Sigmoid colon (tissue), 7 donors: Measurements from ENCODE around the gene GPR42. TPM values are rescaled to one million over a fixed set of nuclear protein-coding genes. Genes with fewer than 3 reads are reported as not detected.
A peak's percentile ranks its signal among the peaks of the same experiment; 100 is the strongest.

Experiments
- DNase-seq: peaks from one replicate; pipeline ENCODE4 v3.0.0-alpha.2; 2019
- H3K27ac ChIP-seq, 4 donors: fragments of 200-600 bp; sonication (generic); one replicate each; pipeline ENCODE4 v1.5.1; 2016 to 2019; ENCODE audit warnings: mild to moderate bottlenecking in 1 of 4
- H3K27me3 ChIP-seq, 3 donors: fragments of 200-600 bp; sonication (generic); one replicate each; pipeline ENCODE4 v1.5.1; 2019; ENCODE audit warnings: mild to moderate bottlenecking in 1 of 3
- H3K36me3 ChIP-seq, 4 donors: fragments of 200-600 bp; sonication (generic); one replicate each; pipeline ENCODE4 v1.5.1; 2016 to 2019
- H3K4me1 ChIP-seq, 4 donors: fragments of 200-600 bp; sonication (generic); one replicate each; pipeline ENCODE4 v1.5.1; 2017 to 2019
- H3K4me3 ChIP-seq, 4 donors: fragments of 200-600 bp; sonication (generic); one replicate each; pipeline ENCODE4 v1.5.1; 2017 to 2019; ENCODE audit warnings: mild to moderate bottlenecking in 2 of 4, moderate library complexity in 1 of 4
- H3K9me3 ChIP-seq, 4 donors: fragments of 200-600 bp in 3 of 4; sonication (generic) in 3 of 4; one replicate each; pipeline versions ENCODE4 v1.5.1 to v1.6.1; 2013 to 2019
- CTCF ChIP-seq, 4 experiments: fragments of 450-650 bp in 3 of 4; fragments of 200-600 bp in 1 of 4; IDR thresholded peaks; one replicate each; pipeline ENCODE4 v1.5.1; 2016 to 2019; ENCODE audit warnings: antibody characterized with exemption in 4 of 4, mild to moderate bottlenecking in 3 of 4, moderate library complexity in 2 of 4
- EP300 ChIP-seq, 4 donors: sonication (generic); formaldehyde crosslinking; IDR thresholded peaks; one replicate each; pipeline ENCODE4 v1.6.1; 2017; ENCODE audit warnings: antibody characterized with exemption in 4 of 4
- POLR2A ChIP-seq, 2 donors: fragments of 450-650 bp; IDR thresholded peaks; one replicate each; pipeline ENCODE4 v1.6.1; 2016; ENCODE audit warnings: antibody characterized with exemption in 2 of 2, mild to moderate bottlenecking in 2 of 2, moderate library complexity in 2 of 2
- POLR2AphosphoS5 ChIP-seq, 4 donors: sonication (generic); formaldehyde crosslinking; IDR thresholded peaks; one replicate each; pipeline ENCODE4 v1.6.1; 2017; ENCODE audit warnings: antibody characterized with exemption in 4 of 4
- WGBS, 2 donors: extraction: QIAGEN DNeasy Blood & Tissue Kit; methylation state at CpG; one replicate each; pipeline ENCODE4 v1.1.7; 2013; 5-methylcytosine and 5-hydroxymethylcytosine counted together
- intact Hi-C: fragments of 100-400 bp; cut with DNase I; formaldehyde crosslinking; loops from one replicate; pipeline ENCODE4 v1.15.1; 2023
- polyA plus RNA-seq, 3 donors: library from polyadenylated mRNA; stranded (reverse); fragments of 200-250 nt; gene quantifications; one replicate each; pipeline ENCODE4 v1.2.3, GENCODE V29; 2013
- total RNA-seq, 4 donors: library from RNA; depleted of rRNA; stranded (reverse); fragments of >200 nt; gene quantifications; one replicate each; pipeline ENCODE4 v1.1.0, GENCODE V29; 2016
- donor health status: healthy with polysubstance abuse.
- donor health status: Bipolar disorder and iron deficiency.
- donor health status: healthy.

GPR42 gene
- total and polyA plus RNA-seq, 7 donors: 0.17 to 0.83 (median 0.31) TPM; not detected in 3

- TF ChIP-seq CTCF (IDR thresholded peaks at IDR 0.05) (no peak), POLR2AphosphoS5 (IDR thresholded peaks at IDR 0.05) (peak in 3 of 4 donors; percentile 37 to 73 (median 54)), EP300 (IDR thresholded peaks at IDR 0.05) (no peak), POLR2A (IDR thresholded peaks at IDR 0.05) (no peak)
- DNase-seq: no peak
- 22 to 45% methylated on average over 1 of the region's 1 CpG for WGBS, 2 donors
- H3K36me3 ChIP-seq: no peaks in the 10 kb centered on the region
- no peaks in the 10 kb centered on the region for H3K27me3 ChIP-seq
- peak overlapping the region in 3 of 4 donors; percentile 35 to 65 (median 55) for H3K27ac ChIP-seq
- peaks cover 0 to 40% (median 11%) of the 10 kb centered on the region in 4 donors for H3K4me1 ChIP-seq
- no peak overlapping the region for H3K4me3 ChIP-seq
- intact Hi-C loops: no loop called here
- H3K9me3 ChIP-seq: no peaks in the 10 kb centered on the region
Observed at GRCh38 chr19:35379992-35380391, 9.1 kb downstream of the GPR42 start.

GRCh38 chr19:35380450-35381124 is 9.7 kb downstream of the GPR42 start:
- no peak for DNase-seq
- WGBS, 2 donors: 43 to 70% methylated on average over 9 of the region's 9 CpGs
- Histone ChIP-seq H3K27ac (peak overlapping the region in 3 of 4 donors; percentile 35 to 65 (median 55)), H3K4me1 (peaks cover 0 to 40% (median 11%) of the 10 kb centered on the region in 4 donors), H3K27me3 (no peaks in the 10 kb centered on the region), H3K4me3 (no peak overlapping the region), H3K9me3 (no peaks in the 10 kb centered on the region), H3K36me3 (no peaks in the 10 kb centered on the region)
- no peak for TF ChIP-seq POLR2AphosphoS5 (IDR thresholded peaks at IDR 0.05)
- TF ChIP-seq CTCF (IDR thresholded peaks at IDR 0.05): no peak
- no peak for TF ChIP-seq POLR2A (IDR thresholded peaks at IDR 0.05)
- TF ChIP-seq EP300 (IDR thresholded peaks at IDR 0.05): no peak
- intact Hi-C loops: no loop called here

- no peak overlapping the region for H3K4me3 ChIP-seq
- H3K9me3 ChIP-seq: no peaks in the 10 kb centered on the region
- no peaks in the 10 kb centered on the region for H3K27me3 ChIP-seq
- intact Hi-C loops: no loop called here
- 49 to 52% methylated on average over 3 of the region's 3 CpGs for WGBS, 2 donors
- H3K4me1 ChIP-seq: peaks cover 0 to 40% (median 11%) of the 10 kb centered on the region in 4 donors
- no peak for TF ChIP-seq CTCF (IDR thresholded peaks at IDR 0.05)
- TF ChIP-seq POLR2AphosphoS5 (IDR thresholded peaks at IDR 0.05): no peak
- TF ChIP-seq EP300 (IDR thresholded peaks at IDR 0.05): no peak
- TF ChIP-seq POLR2A (IDR thresholded peaks at IDR 0.05): no peak
- H3K27ac ChIP-seq: peak overlapping the region in 2 of 4 donors; percentile 55 to 65
- no peaks in the 10 kb centered on the region for H3K36me3 ChIP-seq
- no peak for DNase-seq
Observed at GRCh38 chr19:35381318-35381717, 10.4 kb downstream of the GPR42 start.

GRCh38 chr19:35381926-35382325 is 11.1 kb downstream of the GPR42 start:
- TF ChIP-seq POLR2A (IDR thresholded peaks at IDR 0.05): no peak
- TF ChIP-seq POLR2AphosphoS5 (IDR thresholded peaks at IDR 0.05): no peak
- no peak for TF ChIP-seq EP300 (IDR thresholded peaks at IDR 0.05)
- no peak for TF ChIP-seq CTCF (IDR thresholded peaks at IDR 0.05)
- 92 to 93% methylated on average over 6 of the region's 6 CpGs for WGBS, 2 donors
- intact Hi-C loops: no loop called here

More at GRCh38 chr19:35381926-35382325, 11.1 kb downstream of the GPR42 start:
- Histone ChIP-seq H3K9me3 (no peaks in the 10 kb centered on the region), H3K4me3 (no peak overlapping the region), H3K4me1 (peaks cover 0 to 44% (median 11%) of the 10 kb centered on the region in 4 donors), H3K27me3 (no peaks in the 10 kb centered on the region), H3K27ac (peak overlapping the region in 1 of 4 donors; percentile 65), H3K36me3 (no peaks in the 10 kb centered on the region)
- no peak for DNase-seq
